SIG-M5 treated with dmso at 0.1 percent for 504 hours (cell line): ENCODE measurements around the gene NEB.

Experiments used
- DNase-seq: peaks from one replicate; lab custom pipeline; 2025; ENCODE audit not compliant: unreplicated experiment; lab: John Stamatoyannopoulos, UW

Gene NEB

GRCh38 chr2:151733771-151734672, at the start of gene NEB:
Gene NEB, minus strand, starts transcription at chr2:151734476. Its CDS starts 1,320 bp downstream, at chr2:151733156.
- DNase-seq: no peak

GRCh38 chr2:151783133-151783520, 48.9 kb upstream of the NEB start:
- no peak for DNase-seq

- DNase-seq: peak; percentile 33
Measured at GRCh38 chr2:151782378-151783132, 48.3 kb upstream of the NEB start.

- no peak for DNase-seq
Measured at GRCh38 chr2:151781642-151782041, 47.4 kb upstream of the NEB start.

- no peak for DNase-seq
Measured at GRCh38 chr2:151780938-151781337, 46.7 kb upstream of the NEB start.

GRCh38 chr2:151777935-151778334, 43.7 kb upstream of the NEB start:
- DNase-seq: no peak

GRCh38 chr2:151777487-151777886, 43.2 kb upstream of the NEB start:
- no peak for DNase-seq

GRCh38 chr2:151776367-151776766, 42.1 kb upstream of the NEB start:
- DNase-seq: no peak

GRCh38 chr2:151775057-151775740, 40.9 kb upstream of the NEB start:
- DNase-seq: no peak

- DNase-seq: no peak
Measured at GRCh38 chr2:151774506-151774905, 40.2 kb upstream of the NEB start.

- DNase-seq: no peak
Measured at GRCh38 chr2:151771599-151772358, 37.5 kb upstream of the NEB start.

- DNase-seq: no peak
Measured at GRCh38 chr2:151770995-151771394, 36.7 kb upstream of the NEB start.

- no peak for DNase-seq
Measured at GRCh38 chr2:151769606-151770005, 35.3 kb upstream of the NEB start.

GRCh38 chr2:151767536-151767935, 33.3 kb upstream of the NEB start:
- DNase-seq: no peak

GRCh38 chr2:151766437-151767153, 32.3 kb upstream of the NEB start:
- no peak for DNase-seq

- DNase-seq: no peak
Measured at GRCh38 chr2:151765760-151766410, 31.6 kb upstream of the NEB start.

- DNase-seq: no peak
Measured at GRCh38 chr2:151762694-151763093, 28.4 kb upstream of the NEB start.

GRCh38 chr2:151761687-151762086, 27.4 kb upstream of the NEB start:
- no peak for DNase-seq

- DNase-seq: no peak
Measured at GRCh38 chr2:151761193-151761592, 26.9 kb upstream of the NEB start.
